Stromal cell of bone marrow (primary cell): ENCODE data around the gene MICAL3.
"Not testable (repeated sequence)": the region's sequence is repeated elsewhere in the genome, so short reads cannot be mapped to it uniquely, and the experiment has no call there.

ENCODE experiments used
- DNase-seq: peaks from one replicate; pipeline ENCODE4 v3.0.0-alpha.2; 2012; ENCODE audit warnings: low read depth

MICAL3 gene

GRCh38 chr22:17953147-17953546 lies 71.2 kb downstream of the MICAL3 start:
- no peak for DNase-seq

GRCh38 chr22:17952273-17952801 lies 72.0 kb downstream of the MICAL3 start:
- DNase-seq: no peak

GRCh38 chr22:17951315-17951714 lies 73.0 kb downstream of the MICAL3 start:
- no peak for DNase-seq

GRCh38 chr22:17950651-17951214 lies 73.6 kb downstream of the MICAL3 start:
- no peak for DNase-seq

- DNase-seq: no peak
Observed at GRCh38 chr22:17949642-17950473, 74.5 kb downstream of the MICAL3 start.

- no peak for DNase-seq
Observed at GRCh38 chr22:17948101-17948500, 76.3 kb downstream of the MICAL3 start.

- DNase-seq: no peak
Observed at GRCh38 chr22:17946662-17947367, 77.5 kb downstream of the MICAL3 start.

- no peak for DNase-seq
Observed at GRCh38 chr22:17945888-17946648, 78.3 kb downstream of the MICAL3 start.

- DNase-seq: no peak
Observed at GRCh38 chr22:17945156-17945887, 79.0 kb downstream of the MICAL3 start.

GRCh38 chr22:17944256-17944655 lies 80.1 kb downstream of the MICAL3 start:
- DNase-seq: no peak

GRCh38 chr22:17943533-17944249 lies 80.7 kb downstream of the MICAL3 start:
- DNase-seq: no peak

GRCh38 chr22:17942721-17943120 lies 81.6 kb downstream of the MICAL3 start:
- no peak for DNase-seq

GRCh38 chr22:17941471-17942406 lies 82.6 kb downstream of the MICAL3 start:
- DNase-seq: no peak

- DNase-seq: no peak
Observed at GRCh38 chr22:17939579-17939978, 84.8 kb downstream of the MICAL3 start.

- DNase-seq: no peak
Observed at GRCh38 chr22:17939011-17939410, 85.3 kb downstream of the MICAL3 start.

GRCh38 chr22:17938484-17938924 lies 85.9 kb downstream of the MICAL3 start:
- DNase-seq: no peak

- not testable (repeated sequence) for DNase-seq
Observed at GRCh38 chr22:17932457-17932856, 91.9 kb downstream of the MICAL3 start.

- DNase-seq: no peak
Observed at GRCh38 chr22:17931400-17931825, 92.9 kb downstream of the MICAL3 start.
